CD4-positive, alpha-beta T cell treated with Interleukin-1 beta for 1 hour (primary cell): ENCODE results near the gene DPP6.

Source experiments
- DNase-seq, 2 donors: peaks; one replicate each; pipeline ENCODE4 v3.0.0-alpha.2; 2020 to 2022

Gene DPP6

GRCh38 chr7:154867068-154867467, 814.9 kb downstream of the DPP6 start:
- DNase-seq = no peak

- no peak for DNase-seq
Observed at GRCh38 chr7:154868921-154869320, 816.7 kb downstream of the DPP6 start.

GRCh38 chr7:154869436-154869835, 817.2 kb downstream of the DPP6 start:
- DNase-seq = no peak

- no peak for DNase-seq
Observed at GRCh38 chr7:154871507-154871906, 819.3 kb downstream of the DPP6 start.

GRCh38 chr7:154871928-154872750, 819.9 kb downstream of the DPP6 start:
- no peak for DNase-seq

GRCh38 chr7:154872811-154873499, 820.8 kb downstream of the DPP6 start:
- no peak for DNase-seq

- no peak for DNase-seq
Observed at GRCh38 chr7:154873500-154874121, 821.4 kb downstream of the DPP6 start.

- DNase-seq = no peak
Observed at GRCh38 chr7:154874409-154875113, 822.4 kb downstream of the DPP6 start.

- no peak for DNase-seq
Observed at GRCh38 chr7:154875297-154875696, 823.1 kb downstream of the DPP6 start.

- DNase-seq = no peak
Observed at GRCh38 chr7:154876516-154876915, 824.3 kb downstream of the DPP6 start.

GRCh38 chr7:154877031-154877430, 824.8 kb downstream of the DPP6 start:
- DNase-seq = no peak

GRCh38 chr7:154879629-154880028, 827.4 kb downstream of the DPP6 start:
- DNase-seq = no peak

- DNase-seq = no peak
Observed at GRCh38 chr7:154880513-154880912, 828.3 kb downstream of the DPP6 start.

- DNase-seq = no peak
Observed at GRCh38 chr7:154881026-154881425, 828.8 kb downstream of the DPP6 start.

- DNase-seq = no peak
Observed at GRCh38 chr7:154881526-154881925, 829.3 kb downstream of the DPP6 start.

- DNase-seq = no peak
Observed at GRCh38 chr7:154882931-154883474, 830.8 kb downstream of the DPP6 start.

- DNase-seq = no peak
Observed at GRCh38 chr7:154884348-154884920, 832.2 kb downstream of the DPP6 start.

- DNase-seq = no peak
Observed at GRCh38 chr7:154886591-154886990, 834.4 kb downstream of the DPP6 start.

- DNase-seq = no peak
Observed at GRCh38 chr7:154888690-154889089, 836.5 kb downstream of the DPP6 start.

GRCh38 chr7:154892459-154892858, 840.3 kb downstream of the DPP6 start:
- DNase-seq = no peak

GRCh38 chr7:154896076-154896475, 843.9 kb downstream of the DPP6 start:
- DNase-seq = no peak
